Stimulated activated CD8-positive, alpha-beta memory T cell treated with anti-CD3 and anti-CD28 coated beads, Interleukin-12 subunit alpha, Interleukin-12 subunit beta, amount 100 ng/mL, for 24 hours (primary cell): ENCODE results near the gene SCNN1A.

Source experiments
- DNase-seq: peaks from one replicate; pipeline ENCODE4 v3.0.0-alpha.2; 2020; ENCODE audit errors: extremely low read depth

SCNN1A gene

GRCh38 chr12:6375269-6376078 is at the start of gene SCNN1A:
TSS of gene SCNN1A (minus strand) at chr12:6375563. CDS start at chr12:6374783, 780 bp downstream.
- no peak for DNase-seq

- no peak for DNase-seq
Measured at GRCh38 chr12:6424866-6425265, 49.5 kb upstream of the SCNN1A start.

- DNase-seq = no peak
Measured at GRCh38 chr12:6424008-6424347, 48.6 kb upstream of the SCNN1A start.

- DNase-seq = peak; percentile 49
Measured at GRCh38 chr12:6423267-6424007, 48.1 kb upstream of the SCNN1A start.

- no peak for DNase-seq
Measured at GRCh38 chr12:6420364-6420763, 45.0 kb upstream of the SCNN1A start.

- DNase-seq = no peak
Measured at GRCh38 chr12:6418796-6419195, 43.4 kb upstream of the SCNN1A start.

GRCh38 chr12:6416596-6416995 is 41.2 kb upstream of the SCNN1A start:
- no peak for DNase-seq

- DNase-seq = no peak
Measured at GRCh38 chr12:6407236-6407954, 32.0 kb upstream of the SCNN1A start.

- no peak for DNase-seq
Measured at GRCh38 chr12:6405963-6406362, 30.6 kb upstream of the SCNN1A start.

GRCh38 chr12:6404390-6404789 is 29.0 kb upstream of the SCNN1A start:
- DNase-seq = no peak

GRCh38 chr12:6399884-6400644 is 24.7 kb upstream of the SCNN1A start:
- no peak for DNase-seq

GRCh38 chr12:6396031-6396430 is 20.7 kb upstream of the SCNN1A start:
- no peak for DNase-seq

- DNase-seq = no peak
Measured at GRCh38 chr12:6394398-6394797, 19.0 kb upstream of the SCNN1A start.

- no peak for DNase-seq
Measured at GRCh38 chr12:6393109-6393508, 17.7 kb upstream of the SCNN1A start.

GRCh38 chr12:6392504-6392903 is 17.1 kb upstream of the SCNN1A start:
- DNase-seq = no peak

- DNase-seq = no peak
Measured at GRCh38 chr12:6391013-6391412, 15.7 kb upstream of the SCNN1A start.

GRCh38 chr12:6390084-6390799 is 14.9 kb upstream of the SCNN1A start:
- DNase-seq = no peak

GRCh38 chr12:6387541-6387940 is 12.2 kb upstream of the SCNN1A start:
- no peak for DNase-seq

- no peak for DNase-seq
Measured at GRCh38 chr12:6386491-6386890, 11.1 kb upstream of the SCNN1A start.

- DNase-seq = no peak
Measured at GRCh38 chr12:6386038-6386437, 10.7 kb upstream of the SCNN1A start.
